H9 (cell line): ENCODE data around the gene SWSAP1. TPM values are rescaled to one million over a fixed set of nuclear protein-coding genes. Genes with fewer than 3 reads are reported as not detected.

Source experiments
- DNase-seq: peaks from one replicate; pipeline ENCODE4 v3.0.0-alpha.2; 2017
- H2AFZ ChIP-seq: one replicate; pipeline ENCODE4 v1.6.1; 2013; ENCODE audit warnings: mild to moderate bottlenecking, low read length, control low read depth, moderate library complexity
- H2AK5ac ChIP-seq: 2 replicates; pipeline ENCODE4 v1.6.1; 2013; ENCODE audit warnings: low read length, control low read depth, mixed read lengths; ENCODE audit not compliant: insufficient read length
- H2BK120ac ChIP-seq: one replicate; pipeline ENCODE4 v1.6.1; 2013; ENCODE audit warnings: low read depth, mild to moderate bottlenecking, low read length, control low read depth, inconsistent platforms; ENCODE audit not compliant: poor library complexity, severe bottlenecking
- H2BK12ac ChIP-seq: 2 replicates; pipeline ENCODE4 v1.6.1; 2013; ENCODE audit warnings: low read length, control low read depth, mixed read lengths, low read depth; ENCODE audit not compliant: insufficient read length
- H2BK15ac ChIP-seq: 2 replicates; pipeline ENCODE4 v1.6.1; 2013; ENCODE audit warnings: low read depth, low read length, control low read depth
- H2BK20ac ChIP-seq: one replicate; pipeline ENCODE4 v1.6.1; 2013; ENCODE audit warnings: low read depth, mild to moderate bottlenecking, low read length, control low read depth, inconsistent platforms; ENCODE audit not compliant: poor library complexity, severe bottlenecking
- H2BK5ac ChIP-seq: 2 replicates; pipeline ENCODE4 v1.6.1; 2013; ENCODE audit warnings: low read length, control low read depth, mixed read lengths; ENCODE audit not compliant: insufficient read length
- H3K14ac ChIP-seq: 2 replicates; pipeline ENCODE4 v1.6.1; 2013; ENCODE audit warnings: low read length, control low read depth; ENCODE audit not compliant: insufficient read depth
- H3K18ac ChIP-seq: 2 replicates; pipeline ENCODE4 v1.6.1; 2013; ENCODE audit warnings: low read depth, mild to moderate bottlenecking, mixed read lengths, low read length, control low read depth; ENCODE audit not compliant: insufficient read length
- H3K23ac ChIP-seq: 2 replicates; pipeline ENCODE4 v1.6.1; 2013; ENCODE audit warnings: low read length, control low read depth, mixed read lengths, low read depth; ENCODE audit not compliant: insufficient read length
- H3K23me2 ChIP-seq: 2 replicates; pipeline ENCODE4 v1.6.1; 2013; ENCODE audit warnings: low read depth, mild to moderate bottlenecking, mixed read lengths, low read length, control low read depth; ENCODE audit not compliant: insufficient read length, poor library complexity, severe bottlenecking
- H3K27ac ChIP-seq: 2 replicates; pipeline ENCODE4 v1.5.1; 2013; ENCODE audit warnings: low read length, control low read depth, mixed read lengths, low read depth; ENCODE audit not compliant: insufficient read length
- H3K27me3 ChIP-seq: 2 replicates; pipeline ENCODE4 v1.6.1; 2013; ENCODE audit warnings: low read length, control low read depth, inconsistent platforms; ENCODE audit not compliant: insufficient read depth
- H3K4ac ChIP-seq: 2 replicates; pipeline ENCODE4 v1.6.1; 2013; ENCODE audit warnings: low read depth, mild to moderate bottlenecking, control low read depth, inconsistent platforms, low read length, moderate library complexity
- H3K4me1 ChIP-seq: 2 replicates; pipeline ENCODE4 v1.6.1; 2013; ENCODE audit warnings: low read length, control low read depth, inconsistent platforms; ENCODE audit not compliant: insufficient read depth
- H3K4me2 ChIP-seq: 2 replicates; pipeline ENCODE4 v1.6.1; 2013; ENCODE audit warnings: low read length, control low read depth, mixed read lengths; ENCODE audit not compliant: insufficient read length, insufficient read depth
- H3K56ac ChIP-seq: 2 replicates; pipeline ENCODE4 v1.6.1; 2013; ENCODE audit warnings: low read depth, mild to moderate bottlenecking, mixed read lengths, low read length, control low read depth; ENCODE audit not compliant: insufficient read length
- H3K79me1 ChIP-seq: 2 replicates; pipeline ENCODE4 v1.6.1; 2013; ENCODE audit warnings: low read depth, mild to moderate bottlenecking, moderate library complexity, low read length, control low read depth, inconsistent platforms; ENCODE audit not compliant: insufficient read depth, poor library complexity, severe bottlenecking
- H3K79me2 ChIP-seq: 2 replicates; pipeline ENCODE4 v1.6.1; 2013; ENCODE audit warnings: low read length, control low read depth, inconsistent platforms; ENCODE audit not compliant: insufficient read depth
- H3K9ac ChIP-seq: 2 replicates; pipeline ENCODE4 v1.6.1; 2013; ENCODE audit warnings: low read length, control low read depth, mixed read lengths; ENCODE audit not compliant: insufficient read length; ENCODE audit errors: extremely low read depth
- H3K9me3 ChIP-seq: one replicate; pipeline ENCODE4 v1.6.1; 2013; ENCODE audit warnings: low read depth, low read length, inconsistent platforms; ENCODE audit not compliant: control insufficient read depth
- H3T11ph ChIP-seq: one replicate; pipeline ENCODE4 v1.6.1; 2013; ENCODE audit warnings: mild to moderate bottlenecking, low read length, control low read depth, inconsistent platforms
- H4K20me1 ChIP-seq: one replicate; pipeline ENCODE4 v1.6.1; 2013; ENCODE audit not compliant: control insufficient read depth, insufficient read length, insufficient read depth
- H4K5ac ChIP-seq: 2 replicates; pipeline ENCODE4 v1.6.1; 2013; ENCODE audit warnings: low read depth, mild to moderate bottlenecking, mixed read lengths, low read length, control low read depth; ENCODE audit not compliant: insufficient read length
- H4K8ac ChIP-seq: replicated peaks from 2 replicates; pipeline ENCODE4 v1.6.1; 2013; ENCODE audit warnings: low read length, control low read depth, mixed read lengths, low read depth; ENCODE audit not compliant: insufficient read length
- H4K91ac ChIP-seq: 2 replicates; pipeline ENCODE4 v1.6.1; 2013; ENCODE audit warnings: low read depth, mild to moderate bottlenecking, moderate library complexity, mixed read lengths, low read length, control low read depth; ENCODE audit not compliant: insufficient read length
- H3K27ac Mint-ChIP-seq, 3 experiments: 2 replicates in 2 of 3; 3 replicates in 1 of 3; pipeline ENCODE4 v1.8.0; 2020 to 2021; ENCODE audit warnings: mixed read lengths in 3 of 3, mild to moderate bottlenecking in 1 of 3, moderate library complexity in 1 of 3
- H3K27me3 Mint-ChIP-seq: 2 replicates; pipeline ENCODE4 v1.8.0; 2021; ENCODE audit warnings: low read depth, mild to moderate bottlenecking, moderate library complexity, mixed read lengths
- H3K36me3 Mint-ChIP-seq, 3 experiments: 2 replicates in 2 of 3; 3 replicates in 1 of 3; pipeline ENCODE4 v1.8.0; 2020 to 2021; ENCODE audit warnings: low read depth in 3 of 3, mixed read lengths in 3 of 3; ENCODE audit not compliant: insufficient read depth in 1 of 3
- H3K4me1 Mint-ChIP-seq, 2 experiments: 2 replicates each; pipeline ENCODE4 v1.8.0; 2020; ENCODE audit warnings: mixed read lengths in 2 of 2
- H3K4me3 Mint-ChIP-seq, 2 experiments: 2 replicates in 1 of 2; 3 replicates in 1 of 2; pipeline ENCODE4 v1.8.0; 2020 to 2021; ENCODE audit warnings: mild to moderate bottlenecking in 2 of 2, mixed read lengths in 2 of 2, moderate library complexity in 1 of 2
- H3K9me3 Mint-ChIP-seq, 2 experiments: 2 replicates in 1 of 2; 3 replicates in 1 of 2; pipeline ENCODE4 v1.8.0; 2020; ENCODE audit warnings: mild to moderate bottlenecking in 2 of 2, mixed read lengths in 2 of 2, moderate library complexity in 1 of 2
- WGBS: extraction: QIAGEN DNeasy Blood & Tissue Kit; methylation state at CpG from one replicate; pipeline ENCODE4 v1.1.7; 2013; ENCODE audit warnings: missing lambda C conversion rate, low lambda C conversion rate, mixed read lengths; ENCODE audit not compliant: insufficient read length; ENCODE audit errors: extremely low coverage; 5-methylcytosine and 5-hydroxymethylcytosine counted together
- total RNA-seq: library from RNA; stranded (reverse); gene quantifications from 2 replicates; pipeline ENCODE4 v1.2.1, GENCODE V29; 2021
- TF ChIP-seq, protein P1 (sequence below): fragments of 200-600 bp; sonication (generic); conservative IDR thresholded peaks from 3 replicates; pipeline ENCODE4 v1.8.0; 2021; ENCODE audit warnings: antibody characterized with exemption, mild to moderate bottlenecking

SWSAP1 gene
- total RNA-seq, 1 experiment from 2014 or later = 3.8 TPM

DNA sequence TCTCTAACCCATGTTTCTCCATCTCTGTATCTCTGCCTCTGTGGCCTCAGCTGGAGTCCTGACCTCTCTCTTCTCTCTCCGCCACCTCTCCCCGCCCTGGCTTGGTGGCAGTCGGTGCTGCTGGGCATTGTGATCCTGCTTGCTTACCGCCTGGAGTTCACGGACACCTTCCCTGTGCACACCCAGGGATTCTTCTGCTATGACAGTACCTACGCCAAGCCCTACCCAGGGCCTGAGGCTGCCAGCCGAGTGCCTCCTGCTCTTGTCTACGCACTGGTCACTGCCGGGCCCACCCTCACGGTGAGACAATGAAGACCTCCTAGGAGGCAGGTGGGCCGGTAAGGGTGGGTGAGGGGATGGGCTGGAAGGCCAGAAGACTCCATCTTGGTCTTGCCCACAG, 15.0 kb upstream of the SWSAP1 start:
- H3K9me3 Mint-ChIP-seq = no peaks in the 10 kb centered on the region; a peak in 1 of 5 replicates
- peaks cover 12% of the 10 kb centered on the region for H3K23me2 ChIP-seq
- H3K4me2 ChIP-seq = no peak overlapping the region
- H4K5ac ChIP-seq = no peak overlapping the region
- H3K79me2 ChIP-seq = no peaks in the 10 kb centered on the region
- H2BK120ac ChIP-seq = no peak overlapping the region
- H2BK15ac ChIP-seq = no peak overlapping the region
- H3K9me3 ChIP-seq = no peaks in the 10 kb centered on the region
- no peak overlapping the region for H2BK20ac ChIP-seq
- H3T11ph ChIP-seq = no peak overlapping the region
- no peak overlapping the region for H3K9ac ChIP-seq
- peaks cover 52% of the 10 kb centered on the region for H3K27me3 Mint-ChIP-seq
- no CpG with 5 or more reads among the region's 11 CpGs for WGBS
- no peak for DNase-seq
- H3K4me1 ChIP-seq = peaks cover 2% of the 10 kb centered on the region; the same call in 1 of the 2 replicates
- no peak overlapping the region for H3K27ac Mint-ChIP-seq
- peaks cover 13 to 36% of the 10 kb centered on the region in 2 experiments for H3K4me1 Mint-ChIP-seq
- H2AK5ac ChIP-seq = no peak overlapping the region
- no peak overlapping the region for H4K8ac ChIP-seq
- no peaks in the 10 kb centered on the region for H4K20me1 ChIP-seq
- no peak overlapping the region for H2BK5ac ChIP-seq
- no peak overlapping the region for H4K91ac ChIP-seq
- H3K4me3 Mint-ChIP-seq = peak overlapping the region in 1 of 2 experiments; percentile 35; a peak in 1 of 5 replicates
- H3K56ac ChIP-seq = no peak overlapping the region
- no peak overlapping the region for H2AFZ ChIP-seq
- no peak overlapping the region for H3K4ac ChIP-seq
- TF ChIP-seq, protein P1, sequence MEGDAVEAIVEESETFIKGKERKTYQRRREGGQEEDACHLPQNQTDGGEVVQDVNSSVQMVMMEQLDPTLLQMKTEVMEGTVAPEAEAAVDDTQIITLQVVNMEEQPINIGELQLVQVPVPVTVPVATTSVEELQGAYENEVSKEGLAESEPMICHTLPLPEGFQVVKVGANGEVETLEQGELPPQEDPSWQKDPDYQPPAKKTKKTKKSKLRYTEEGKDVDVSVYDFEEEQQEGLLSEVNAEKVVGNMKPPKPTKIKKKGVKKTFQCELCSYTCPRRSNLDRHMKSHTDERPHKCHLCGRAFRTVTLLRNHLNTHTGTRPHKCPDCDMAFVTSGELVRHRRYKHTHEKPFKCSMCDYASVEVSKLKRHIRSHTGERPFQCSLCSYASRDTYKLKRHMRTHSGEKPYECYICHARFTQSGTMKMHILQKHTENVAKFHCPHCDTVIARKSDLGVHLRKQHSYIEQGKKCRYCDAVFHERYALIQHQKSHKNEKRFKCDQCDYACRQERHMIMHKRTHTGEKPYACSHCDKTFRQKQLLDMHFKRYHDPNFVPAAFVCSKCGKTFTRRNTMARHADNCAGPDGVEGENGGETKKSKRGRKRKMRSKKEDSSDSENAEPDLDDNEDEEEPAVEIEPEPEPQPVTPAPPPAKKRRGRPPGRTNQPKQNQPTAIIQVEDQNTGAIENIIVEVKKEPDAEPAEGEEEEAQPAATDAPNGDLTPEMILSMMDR = no peak
- no peaks in the 10 kb centered on the region for H3K79me1 ChIP-seq
- no peak overlapping the region for H3K14ac ChIP-seq
- no peak overlapping the region for H3K27ac ChIP-seq
- H2BK12ac ChIP-seq = no peak overlapping the region
- H3K23ac ChIP-seq = no peak overlapping the region
- no peaks in the 10 kb centered on the region; a peak in 2 of 7 replicates for H3K36me3 Mint-ChIP-seq
- H3K27me3 ChIP-seq = no peaks in the 10 kb centered on the region; the same call in 1 of the 2 replicates
- no peak overlapping the region for H3K18ac ChIP-seq
